Activated CD8-positive, alpha-beta T cell treated with anti-CD3 and anti-CD28 coated beads for 36 hours (primary cell): ENCODE measurements around the gene AGMAT. TPM values are rescaled to one million over a fixed set of nuclear protein-coding genes. Genes with fewer than 3 reads are reported as not detected.

Experiments used
- ATAC-seq: fragments of 200-7000 bp; cut with Tn5 transposase; one replicate; pipeline ENCODE4 v1.10.0; 2021; ENCODE audit warnings: mild to moderate bottlenecking, moderate library complexity
- CTCF ChIA-PET: fragments of 350-600 bp; sonication (Branson Sonifier 250); formaldehyde crosslinking; loops from one replicate; lab custom pipeline; 2021; ENCODE audit warnings: antibody characterized with exemption; lab: Charles Lee
- POLR2A ChIA-PET: fragments of 350-600 bp; sonication (Branson Sonifier 250); formaldehyde crosslinking; loops from one replicate; lab custom pipeline; 2021; ENCODE audit warnings: antibody characterized with exemption; lab: Charles Lee
- DNase-seq: peaks from one replicate; pipeline ENCODE4 v3.0.0-alpha.2; 2020
- H3K27ac Mint-ChIP-seq: one replicate; pipeline ENCODE4 v1.8.0; 2021; ENCODE audit warnings: mild to moderate bottlenecking, mixed read lengths
- H3K27me3 Mint-ChIP-seq: one replicate; pipeline ENCODE4 v1.8.0; 2021; ENCODE audit warnings: mixed read lengths
- H3K36me3 Mint-ChIP-seq: one replicate; pipeline ENCODE4 v1.8.0; 2021; ENCODE audit warnings: low read depth, mixed read lengths
- H3K4me1 Mint-ChIP-seq: one replicate; pipeline ENCODE4 v1.8.0; 2021; ENCODE audit warnings: low read depth, mixed read lengths
- H3K4me3 Mint-ChIP-seq: one replicate; pipeline ENCODE4 v1.8.0; 2021; ENCODE audit warnings: mild to moderate bottlenecking, moderate library complexity, mixed read lengths
- H3K9me3 Mint-ChIP-seq: one replicate; pipeline ENCODE4 v1.8.0; 2021; ENCODE audit warnings: mixed read lengths
- intact Hi-C: fragments of 100-400 bp; cut with micrococcal nuclease; formaldehyde crosslinking; loops from one replicate; pipeline ENCODE4 v1.10.0; 2022
- total RNA-seq, 2 experiments: library from RNA; stranded (reverse); gene quantifications; one replicate each; pipeline ENCODE4 v1.2.3, GENCODE V29; 2021
- TF ChIP-seq, protein P1 (sequence below): fragments of 200-600 bp; IDR thresholded peaks from one replicate; pipeline ENCODE4 v1.8.0; 2022; ENCODE audit warnings: antibody characterized with exemption, mild to moderate bottlenecking

Gene AGMAT
- total RNA-seq, 2 experiments from 2014 or later, result 21.6 to 21.9 TPM

DNA sequence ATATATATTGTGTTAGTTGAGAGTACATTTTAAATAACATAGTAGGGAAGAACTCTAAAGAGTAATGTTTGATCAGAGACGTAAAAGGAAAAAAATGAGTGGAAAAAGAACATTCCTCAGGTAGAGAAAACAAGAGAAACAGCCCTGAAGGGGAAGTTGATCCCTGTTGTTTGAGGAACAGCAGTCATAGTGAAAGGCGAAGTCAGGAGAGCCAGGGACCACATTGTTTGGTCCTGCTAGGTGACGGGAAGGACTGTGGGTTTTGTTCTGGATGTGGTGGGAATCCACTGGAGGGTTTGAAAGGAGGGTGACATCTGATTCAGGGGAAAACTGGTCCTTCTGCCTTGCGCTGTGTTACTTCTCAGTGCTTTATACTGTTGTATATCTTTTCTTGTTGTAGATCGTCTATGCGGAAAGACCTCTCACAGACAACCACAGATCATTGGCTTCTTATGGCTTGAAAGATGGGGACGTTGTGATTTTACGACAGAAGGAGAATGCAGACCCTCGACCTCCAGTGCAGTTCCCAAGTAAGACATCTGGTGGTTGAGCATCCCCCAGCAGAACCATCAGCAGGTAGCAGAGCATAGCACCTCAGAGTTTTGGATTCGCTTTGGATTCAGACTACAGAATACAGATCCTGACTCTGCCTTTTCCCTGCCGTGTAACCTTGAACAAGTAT, 41.6 kb upstream of the AGMAT start:
- CTCF ChIA-PET, result no interaction called here
- Mint-ChIP-seq H3K27me3 (no peaks in the 10 kb centered on the region), H3K9me3 (no peaks in the 10 kb centered on the region), H3K4me3 (no peak overlapping the region), H3K36me3 (peaks cover 42% of the 10 kb centered on the region), H3K4me1 (peaks cover 52% of the 10 kb centered on the region), H3K27ac (peak overlapping the region; percentile 89)
- intact Hi-C loops, result no loop called here
- POLR2A ChIA-PET, result interaction anchor here (0.7 to 1.2 kb wide), 2 partner anchors 9 to 208 kb away, joined by 3 read pairs; partner anchors contain the start of gene DDI2
- TF ChIP-seq, protein P1, sequence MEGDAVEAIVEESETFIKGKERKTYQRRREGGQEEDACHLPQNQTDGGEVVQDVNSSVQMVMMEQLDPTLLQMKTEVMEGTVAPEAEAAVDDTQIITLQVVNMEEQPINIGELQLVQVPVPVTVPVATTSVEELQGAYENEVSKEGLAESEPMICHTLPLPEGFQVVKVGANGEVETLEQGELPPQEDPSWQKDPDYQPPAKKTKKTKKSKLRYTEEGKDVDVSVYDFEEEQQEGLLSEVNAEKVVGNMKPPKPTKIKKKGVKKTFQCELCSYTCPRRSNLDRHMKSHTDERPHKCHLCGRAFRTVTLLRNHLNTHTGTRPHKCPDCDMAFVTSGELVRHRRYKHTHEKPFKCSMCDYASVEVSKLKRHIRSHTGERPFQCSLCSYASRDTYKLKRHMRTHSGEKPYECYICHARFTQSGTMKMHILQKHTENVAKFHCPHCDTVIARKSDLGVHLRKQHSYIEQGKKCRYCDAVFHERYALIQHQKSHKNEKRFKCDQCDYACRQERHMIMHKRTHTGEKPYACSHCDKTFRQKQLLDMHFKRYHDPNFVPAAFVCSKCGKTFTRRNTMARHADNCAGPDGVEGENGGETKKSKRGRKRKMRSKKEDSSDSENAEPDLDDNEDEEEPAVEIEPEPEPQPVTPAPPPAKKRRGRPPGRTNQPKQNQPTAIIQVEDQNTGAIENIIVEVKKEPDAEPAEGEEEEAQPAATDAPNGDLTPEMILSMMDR, result no peak
- DNase-seq (no peak), ATAC-seq (no peak)

GRCh38 chr1:15625056-15625917, 40.4 kb upstream of the AGMAT start:
- Mint-ChIP-seq H3K27ac (peak overlapping the region; percentile 72), H3K9me3 (no peaks in the 10 kb centered on the region), H3K27me3 (no peaks in the 10 kb centered on the region), H3K4me3 (no peak overlapping the region), H3K36me3 (peaks cover 39% of the 10 kb centered on the region), H3K4me1 (peaks cover 61% of the 10 kb centered on the region)
- ATAC-seq, result no peak
- intact Hi-C loops, result no loop called here
- ChIA-PET POLR2A (no interaction called here), CTCF (no interaction called here)
- DNase-seq, result no peak
- TF ChIP-seq, protein P1, result no peak

DNA sequence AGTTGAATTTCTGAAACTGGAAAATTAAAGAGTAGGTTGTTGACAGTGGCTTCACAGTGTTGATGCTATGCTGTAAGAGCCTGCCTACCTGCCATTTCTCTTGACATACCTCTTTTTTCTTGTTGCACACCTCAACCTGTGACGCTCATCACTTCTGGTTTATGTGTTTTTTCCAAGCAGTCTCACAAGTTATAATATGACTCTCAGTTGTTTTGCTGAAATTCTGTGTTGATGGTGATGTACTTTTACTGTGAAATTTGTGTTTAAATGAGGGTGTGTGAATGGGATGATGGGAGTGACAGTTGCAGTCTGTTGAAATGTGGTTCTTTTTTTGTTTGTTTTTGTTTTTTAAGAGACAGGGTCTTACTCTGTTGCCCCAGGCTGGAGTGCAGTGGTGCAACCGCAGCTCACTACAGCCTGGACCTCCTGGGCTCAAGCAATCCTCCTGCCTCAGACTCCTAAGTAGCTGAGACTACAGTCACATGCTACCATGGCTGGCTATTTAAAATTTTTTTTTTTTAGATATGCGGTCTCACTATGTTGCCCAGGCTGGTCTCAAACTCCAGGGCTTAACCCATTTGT, 39.4 kb upstream of the AGMAT start:
- Mint-ChIP-seq H3K27ac (peak overlapping the region; percentile 50), H3K4me1 (peaks cover 69% of the 10 kb centered on the region), H3K4me3 (no peak overlapping the region), H3K9me3 (no peaks in the 10 kb centered on the region), H3K36me3 (peaks cover 42% of the 10 kb centered on the region), H3K27me3 (no peaks in the 10 kb centered on the region)
- intact Hi-C loops, result no loop called here
- POLR2A ChIA-PET, result no interaction called here
- TF ChIP-seq, protein P1, result no peak
- no peak for DNase-seq
- no peak for ATAC-seq
- CTCF ChIA-PET, result no interaction called here

DNA sequence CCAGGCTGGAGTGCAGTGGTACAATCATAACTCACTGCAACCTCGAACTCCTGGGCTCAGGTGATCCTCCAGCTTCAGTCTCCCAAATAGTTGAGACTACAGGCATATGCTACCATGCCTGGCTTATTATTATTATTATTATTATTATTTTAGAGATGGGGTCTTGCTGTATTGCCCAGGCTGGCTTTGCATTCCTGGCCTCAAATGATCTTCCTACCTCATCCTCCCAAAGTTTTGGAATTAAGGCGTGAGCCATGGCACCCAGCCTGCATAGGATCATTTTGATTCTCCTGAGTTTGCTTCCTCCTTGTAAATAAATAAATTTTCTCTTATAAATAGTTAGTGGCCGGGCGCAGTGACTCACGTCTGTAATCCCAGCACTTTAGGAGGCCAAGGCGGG, 38.6 kb upstream of the AGMAT start:
- TF ChIP-seq, protein P1, result no peak
- POLR2A ChIA-PET, result no interaction called here
- H3K4me1 Mint-ChIP-seq, result peaks cover 75% of the 10 kb centered on the region
- CTCF ChIA-PET, result no interaction called here
- DNase-seq, result no peak
- no peak overlapping the region for H3K4me3 Mint-ChIP-seq
- H3K27ac Mint-ChIP-seq, result no peak overlapping the region
- ATAC-seq, result no peak
- intact Hi-C loops, result no loop called here
- H3K27me3 Mint-ChIP-seq, result no peaks in the 10 kb centered on the region
- H3K36me3 Mint-ChIP-seq, result peaks cover 47% of the 10 kb centered on the region
- no peaks in the 10 kb centered on the region for H3K9me3 Mint-ChIP-seq
